HepG2 (cell line): ENCODE measurements around the gene GDF15. TPM values are rescaled to one million over a fixed set of nuclear protein-coding genes. Genes with fewer than 3 reads are reported as not detected.
A peak's percentile ranks its signal among the peaks of the same experiment; 100 is the strongest.

ENCODE experiments used
- HNF1A ChIP-seq, 2 experiments: sonication (generic) in 1 of 2; formaldehyde crosslinking in 1 of 2; IDR thresholded peaks; 2 replicates each; pipeline versions ENCODE4 v1.4.0 to v1.6.1; 2016 to 2020; ENCODE audit warnings: borderline replicate concordance in 1 of 2, low read depth in 1 of 2, mild to moderate bottlenecking in 1 of 2, missing genetic modification reagents in 1 of 2
- HNF4A ChIP-seq: sonication (generic); formaldehyde crosslinking; IDR thresholded peaks from 2 replicates; pipeline ENCODE4 v1.4.0; 2020; ENCODE audit warnings: missing genetic modification reagents
- RARA ChIP-seq: IDR thresholded peaks from 2 replicates; pipeline ENCODE4 v1.6.1; 2016; ENCODE audit warnings: missing genetic modification reagents, missing compliant biosample characterization
- RBFOX2 ChIP-seq: fragments of 200-400 bp; formaldehyde crosslinking; IDR thresholded peaks from 2 replicates; pipeline ENCODE4 v1.6.1; 2017; ENCODE audit warnings: low read depth, mild to moderate bottlenecking, low read length
- SOX13 ChIP-seq, 3 experiments: fragments of 450-650 bp in 1 of 3; sonication (generic) in 1 of 3; formaldehyde crosslinking in 1 of 3; IDR thresholded peaks in 2 of 3; conservative IDR thresholded peaks in 1 of 3; 2 replicates each; pipeline versions ENCODE4 v1.5.0 to v1.6.1; 2016 to 2020; ENCODE audit warnings: antibody characterized with exemption in 1 of 3, mild to moderate bottlenecking in 1 of 3, missing compliant biosample characterization in 1 of 3, missing genetic modification reagents in 1 of 3, moderate library complexity in 1 of 3
- SP5 ChIP-seq: IDR thresholded peaks from 2 replicates; pipeline ENCODE4 v1.6.1; 2016; ENCODE audit warnings: low read depth, borderline replicate concordance
- THRA ChIP-seq: sonication (generic); formaldehyde crosslinking; IDR thresholded peaks from 2 replicates; pipeline ENCODE4 v1.4.0; 2020; ENCODE audit warnings: missing genetic modification reagents, borderline replicate concordance
- ZBTB1 ChIP-seq: sonication (generic); formaldehyde crosslinking; IDR thresholded peaks from 2 replicates; pipeline ENCODE4 v1.4.0; 2020; ENCODE audit warnings: missing genetic modification reagents, borderline replicate concordance
- ZBTB14 ChIP-seq: sonication (generic); formaldehyde crosslinking; IDR thresholded peaks from 2 replicates; pipeline ENCODE4 v1.4.0; 2020; ENCODE audit warnings: missing genetic modification reagents
- ZNF10 ChIP-seq: sonication (generic); formaldehyde crosslinking; IDR thresholded peaks from 2 replicates; pipeline ENCODE4 v1.4.0; 2020; ENCODE audit warnings: mild to moderate bottlenecking, low read depth, missing genetic modification reagents, borderline replicate concordance
- ZNF121 ChIP-seq: sonication (generic); formaldehyde crosslinking; IDR thresholded peaks from 2 replicates; pipeline ENCODE4 v1.5.0; 2020; ENCODE audit warnings: mild to moderate bottlenecking, missing genetic modification reagents
- ZNF337 ChIP-seq: sonication (generic); formaldehyde crosslinking; IDR thresholded peaks from 2 replicates; pipeline ENCODE4 v1.5.1; 2020; ENCODE audit warnings: missing genetic modification reagents, low read depth, mild to moderate bottlenecking, borderline replicate concordance
- ZNF781 ChIP-seq: sonication (generic); formaldehyde crosslinking; IDR thresholded peaks from 2 replicates; pipeline ENCODE4 v1.5.1; 2020; ENCODE audit warnings: borderline replicate concordance, mild to moderate bottlenecking, missing genetic modification reagents; ENCODE audit errors: not compliant biosample characterization
- polyA plus RNA-seq, 8 experiments: library from polyadenylated mRNA; depleted of rRNA in 3 of 8; stranded (reverse) in 7 of 8; unstranded in 1 of 8; fragments of >200 nt; fragmentation: Illumina TruSeq in 4 of 8; extraction: Trizol in 4 of 8; gene quantifications; 2 replicates each; pipeline versions ENCODE4 v1.2.1 to v1.2.3, GENCODE V29; 2011 to 2016; ENCODE audit warnings: low read depth in 4 of 8, missing spikeins in 1 of 8, mixed read lengths in 1 of 8; ENCODE audit not compliant: insufficient read depth in 1 of 8
- total RNA-seq, 5 experiments: library from RNA; depleted of rRNA; stranded (reverse); fragments of >200 nt; fragmentation: Illumina TruSeq; extraction: Trizol; gene quantifications; 2 replicates each; pipeline ENCODE4 v1.2.3, GENCODE V29; 2016; ENCODE audit warnings: low read depth in 1 of 5
- TF ChIP-seq, protein P1 (sequence below): sonication (generic); formaldehyde crosslinking; IDR thresholded peaks from 2 replicates; pipeline ENCODE4 v1.4.0; 2020; ENCODE audit warnings: missing genetic modification reagents
- TF ChIP-seq, protein P2 (sequence below): sonication (generic); formaldehyde crosslinking; IDR thresholded peaks from 2 replicates; pipeline ENCODE4 v1.4.0; 2020; ENCODE audit warnings: missing genetic modification reagents

The GDF15 gene
- total and polyA plus RNA-seq, 2 of the 13 experiments (the other 11 are each of a cell fraction or from before 2014, with no cell fraction given) = 146 to 422 TPM

DNA sequence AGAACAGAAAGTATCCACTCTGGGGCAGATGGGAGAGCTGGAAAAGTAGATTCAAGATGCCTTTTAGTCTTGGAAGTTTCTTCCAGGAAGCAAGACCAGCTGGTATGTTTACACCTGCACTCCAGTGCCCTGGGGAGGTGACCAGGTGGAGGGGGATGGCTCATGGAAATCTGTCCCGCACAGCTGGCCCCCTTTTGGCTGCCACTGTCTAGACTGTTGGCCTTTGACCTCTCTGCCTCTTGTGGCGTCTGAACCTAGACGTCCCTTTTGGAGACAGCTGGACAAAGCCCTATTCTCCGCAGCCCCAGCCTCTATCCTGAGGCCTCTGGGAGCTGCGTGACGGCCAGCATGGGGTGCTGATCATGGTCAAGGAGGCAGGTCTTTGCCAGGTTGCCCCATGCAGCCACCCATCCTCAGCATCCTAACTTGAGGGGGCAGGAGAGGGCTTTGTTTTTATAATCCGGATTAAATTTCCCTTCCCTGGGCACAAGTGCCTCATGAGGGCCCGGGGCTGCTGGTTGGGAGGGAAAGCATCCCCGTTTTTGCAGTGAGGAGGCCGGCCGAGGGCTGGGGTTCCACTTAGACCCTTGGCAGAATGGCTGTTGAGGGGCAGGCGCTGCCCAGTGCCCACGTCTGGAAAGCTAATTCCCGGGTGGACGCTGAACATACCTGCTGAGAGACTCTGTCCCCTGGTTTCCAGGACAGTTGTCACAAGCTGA is 17.3 kb upstream of the GDF15 start (continued):
- TF ChIP-seq HNF1A (IDR thresholded peaks at IDR 0.05; ENCODE audit: low read depth) = no peak
- TF ChIP-seq HNF1A (CRISPR knock-in tag; IDR thresholded peaks at IDR 0.05; ENCODE audit: borderline replicate concordance) = 0 out of 2 replicates have a peak, but pooled peaks have one; percentile 14
- TF ChIP-seq ZNF337 (CRISPR knock-in tag) = no peak
- no peak for TF ChIP-seq SP5 (CRISPR knock-in tag)
- TF ChIP-seq ZNF121 (CRISPR knock-in tag) = no peak; the same call in 1 of the 2 replicates
- TF ChIP-seq RBFOX2 = no peak
- TF ChIP-seq HNF4A (CRISPR knock-in tag) = 0 out of 2 replicates have a peak, but pooled peaks have one; percentile 18
- no peak for TF ChIP-seq ZNF10 (CRISPR knock-in tag)
- no peak for TF ChIP-seq SOX13 (IDR thresholded peaks at IDR 0.05)
- 0 out of 4 replicates have a peak, but pooled peaks of 1 of the 2 experiments have one; percentile 15 for TF ChIP-seq SOX13 (CRISPR knock-in tag; conservative IDR thresholded peaks at IDR 0.05 in 1 of 2, IDR thresholded peaks at IDR 0.05 in 1 of 2)
- TF ChIP-seq RARA = peak; percentile 62; the same call in 1 of the 2 replicates
- TF ChIP-seq ZNF781 (CRISPR knock-in tag) = no peak
- TF ChIP-seq ZBTB1 (CRISPR knock-in tag) = no peak
- TF ChIP-seq, protein P1, sequence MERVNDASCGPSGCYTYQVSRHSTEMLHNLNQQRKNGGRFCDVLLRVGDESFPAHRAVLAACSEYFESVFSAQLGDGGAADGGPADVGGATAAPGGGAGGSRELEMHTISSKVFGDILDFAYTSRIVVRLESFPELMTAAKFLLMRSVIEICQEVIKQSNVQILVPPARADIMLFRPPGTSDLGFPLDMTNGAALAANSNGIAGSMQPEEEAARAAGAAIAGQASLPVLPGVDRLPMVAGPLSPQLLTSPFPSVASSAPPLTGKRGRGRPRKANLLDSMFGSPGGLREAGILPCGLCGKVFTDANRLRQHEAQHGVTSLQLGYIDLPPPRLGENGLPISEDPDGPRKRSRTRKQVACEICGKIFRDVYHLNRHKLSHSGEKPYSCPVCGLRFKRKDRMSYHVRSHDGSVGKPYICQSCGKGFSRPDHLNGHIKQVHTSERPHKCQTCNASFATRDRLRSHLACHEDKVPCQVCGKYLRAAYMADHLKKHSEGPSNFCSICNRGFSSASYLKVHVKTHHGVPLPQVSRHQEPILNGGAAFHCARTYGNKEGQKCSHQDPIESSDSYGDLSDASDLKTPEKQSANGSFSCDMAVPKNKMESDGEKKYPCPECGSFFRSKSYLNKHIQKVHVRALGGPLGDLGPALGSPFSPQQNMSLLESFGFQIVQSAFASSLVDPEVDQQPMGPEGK (CRISPR knock-in tag) = peak; percentile 31; the same call in 1 of the 2 replicates
- TF ChIP-seq, protein P2, sequence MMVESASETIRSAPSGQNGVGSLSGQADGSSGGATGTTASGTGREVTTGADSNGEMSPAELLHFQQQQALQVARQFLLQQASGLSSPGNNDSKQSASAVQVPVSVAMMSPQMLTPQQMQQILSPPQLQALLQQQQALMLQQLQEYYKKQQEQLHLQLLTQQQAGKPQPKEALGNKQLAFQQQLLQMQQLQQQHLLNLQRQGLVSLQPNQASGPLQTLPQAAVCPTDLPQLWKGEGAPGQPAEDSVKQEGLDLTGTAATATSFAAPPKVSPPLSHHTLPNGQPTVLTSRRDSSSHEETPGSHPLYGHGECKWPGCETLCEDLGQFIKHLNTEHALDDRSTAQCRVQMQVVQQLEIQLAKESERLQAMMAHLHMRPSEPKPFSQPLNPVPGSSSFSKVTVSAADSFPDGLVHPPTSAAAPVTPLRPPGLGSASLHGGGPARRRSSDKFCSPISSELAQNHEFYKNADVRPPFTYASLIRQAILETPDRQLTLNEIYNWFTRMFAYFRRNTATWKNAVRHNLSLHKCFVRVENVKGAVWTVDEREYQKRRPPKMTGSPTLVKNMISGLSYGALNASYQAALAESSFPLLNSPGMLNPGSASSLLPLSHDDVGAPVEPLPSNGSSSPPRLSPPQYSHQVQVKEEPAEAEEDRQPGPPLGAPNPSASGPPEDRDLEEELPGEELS (CRISPR knock-in tag) = peak; percentile 43
- 0 out of 2 replicates have a peak, but pooled peaks have one; percentile 14 for TF ChIP-seq THRA (CRISPR knock-in tag)
- no peak for TF ChIP-seq ZBTB14 (CRISPR knock-in tag)
